ENCODE results near the gene NRDE2.

Gene NRDE2

GRCh38 chr14:90280096-90280495, 51.6 kb downstream of the NRDE2 start:
- Histone ChIP-seq H3K9me3 (ENCODE audit: insufficient read depth, low read length) (no peaks in the 10 kb centered on the region), H3K27ac (ENCODE audit: low read length) (no peak overlapping the region), H3K36me3 (replicated peaks; ENCODE audit: low read depth, low read length) (peaks cover 11% of the 10 kb centered on the region), H3K4me1 (ENCODE audit: low read length) (no peaks in the 10 kb centered on the region), H3K4me3 (ENCODE audit: low read length) (no peak overlapping the region), H2AFZ (ENCODE audit: low read depth, low read length) (no peak overlapping the region), H3K9ac (ENCODE audit: low read length) (no peak overlapping the region), H3K4me2 (ENCODE audit: low read length) (no peak overlapping the region), H4K20me1 (ENCODE audit: insufficient read depth, low read length) (no peaks in the 10 kb centered on the region; the same call in 1 of the 2 replicates), H3K27me3 (ENCODE audit: low read depth, low read length) (no peaks in the 10 kb centered on the region), H3K79me2 (ENCODE audit: low read length) (no peaks in the 10 kb centered on the region)
- TF ChIP-seq EZH2phosphoT487 (IDR thresholded peaks at IDR 0.05; ENCODE audit: low read depth) (no peak), CTCF (IDR thresholded peaks at IDR 0.05; ENCODE audit: low read depth, low read length) (no peak)

GRCh38 chr14:90278199-90279175, 53.3 kb downstream of the NRDE2 start:
- Histone ChIP-seq H4K20me1 (ENCODE audit: insufficient read depth, low read length) (no peaks in the 10 kb centered on the region; the same call in 1 of the 2 replicates), H3K9ac (ENCODE audit: low read length) (no peak overlapping the region), H3K36me3 (replicated peaks; ENCODE audit: low read depth, low read length) (peaks cover 22% of the 10 kb centered on the region), H3K4me2 (ENCODE audit: low read length) (no peak overlapping the region), H2AFZ (ENCODE audit: low read depth, low read length) (no peak overlapping the region), H3K4me3 (ENCODE audit: low read length) (no peak overlapping the region), H3K27ac (ENCODE audit: low read length) (no peak overlapping the region), H3K27me3 (ENCODE audit: low read depth, low read length) (no peaks in the 10 kb centered on the region), H3K9me3 (ENCODE audit: insufficient read depth, low read length) (no peaks in the 10 kb centered on the region), H3K4me1 (ENCODE audit: low read length) (no peaks in the 10 kb centered on the region), H3K79me2 (ENCODE audit: low read length) (no peaks in the 10 kb centered on the region)
- no peak for TF ChIP-seq CTCF (IDR thresholded peaks at IDR 0.05; ENCODE audit: low read depth, low read length)
- no peak for TF ChIP-seq EZH2phosphoT487 (IDR thresholded peaks at IDR 0.05; ENCODE audit: low read depth)

- TF ChIP-seq CTCF (IDR thresholded peaks at IDR 0.05; ENCODE audit: low read depth, low read length) (no peak), EZH2phosphoT487 (IDR thresholded peaks at IDR 0.05; ENCODE audit: low read depth) (no peak)
- no peaks in the 10 kb centered on the region for H3K79me2 ChIP-seq (ENCODE audit: low read length)
- H3K4me2 ChIP-seq (ENCODE audit: low read length): no peak overlapping the region
- no peaks in the 10 kb centered on the region; the same call in 1 of the 2 replicates for H4K20me1 ChIP-seq (ENCODE audit: insufficient read depth, low read length)
- H3K36me3 ChIP-seq (replicated peaks; ENCODE audit: low read depth, low read length): peaks cover 26% of the 10 kb centered on the region
- H3K27ac ChIP-seq (ENCODE audit: low read length): no peak overlapping the region
- H3K4me1 ChIP-seq (ENCODE audit: low read length): no peaks in the 10 kb centered on the region
- H3K27me3 ChIP-seq (ENCODE audit: low read depth, low read length): no peaks in the 10 kb centered on the region
- no peak overlapping the region for H3K9ac ChIP-seq (ENCODE audit: low read length)
- H3K9me3 ChIP-seq (ENCODE audit: insufficient read depth, low read length): no peaks in the 10 kb centered on the region
- no peak overlapping the region for H2AFZ ChIP-seq (ENCODE audit: low read depth, low read length)
- no peak overlapping the region for H3K4me3 ChIP-seq (ENCODE audit: low read length)
These were observed 54.1 kb downstream of the NRDE2 start for GRCh38 chr14:90277581-90278198.

Measured in OCI-LY3 (cell line).